Immature natural killer cell (primary cell): ENCODE results near the gene GALNTL6. TPM values are rescaled to one million over a fixed set of nuclear protein-coding genes. Genes with fewer than 3 reads are reported as not detected.
"Not testable (repeated sequence)": the region's sequence is repeated elsewhere in the genome, so short reads cannot be mapped to it uniquely, and the experiment has no call there.

ENCODE experiments used
- DNase-seq, 3 donors: peaks; one replicate each; pipeline ENCODE4 v3.0.0; 2022; ENCODE audit warnings: mixed read lengths in 1 of 3
- H3K27ac Mint-ChIP-seq, 6 donors: one replicate each; pipeline ENCODE4 v1.8.0; 2020; ENCODE audit warnings: mixed read lengths in 6 of 6, mild to moderate bottlenecking in 5 of 6, inconsistent platforms in 4 of 6, moderate library complexity in 3 of 6
- H3K27me3 Mint-ChIP-seq, 3 donors: one replicate each; pipeline ENCODE4 v1.8.0; 2020 to 2021; ENCODE audit warnings: low read depth in 3 of 3, mild to moderate bottlenecking in 3 of 3, mixed read lengths in 3 of 3, moderate library complexity in 3 of 3, inconsistent platforms in 1 of 3
- H3K36me3 Mint-ChIP-seq, 3 donors: one replicate each; pipeline ENCODE4 v1.8.0; 2020; ENCODE audit warnings: mixed read lengths in 3 of 3, inconsistent platforms in 2 of 3, mild to moderate bottlenecking in 2 of 3
- H3K4me1 Mint-ChIP-seq, 2 donors: one replicate each; pipeline ENCODE4 v1.8.0; 2020; ENCODE audit warnings: inconsistent platforms in 2 of 2, mild to moderate bottlenecking in 2 of 2, mixed read lengths in 2 of 2, moderate library complexity in 1 of 2
- H3K4me3 Mint-ChIP-seq, 5 donors: one replicate each; pipeline ENCODE4 v1.8.0; 2020; ENCODE audit warnings: mild to moderate bottlenecking in 5 of 5, mixed read lengths in 5 of 5, inconsistent platforms in 3 of 5, moderate library complexity in 3 of 5
- H3K9me3 Mint-ChIP-seq, 6 donors: one replicate each; pipeline ENCODE4 v1.8.0; 2020; ENCODE audit warnings: mild to moderate bottlenecking in 6 of 6, mixed read lengths in 6 of 6, inconsistent platforms in 4 of 6, moderate library complexity in 3 of 6
- polyA plus RNA-seq, 3 donors: library from polyadenylated mRNA; unstranded; fragments of 300-500 nt; fragmentation: Illumina TruSeq; gene quantifications; one replicate each; pipeline ENCODE4 v1.2.3, GENCODE V29; 2021

GALNTL6 gene
- polyA plus RNA-seq, 3 donors from 2014 or later, result not detected

- peaks cover 2 to 30% (median 5%) of the 10 kb centered on the region in 6 donors for H3K9me3 Mint-ChIP-seq
- H3K4me3 Mint-ChIP-seq, H3K27me3 Mint-ChIP-seq, DNase-seq, H3K4me1 Mint-ChIP-seq, H3K36me3 Mint-ChIP-seq, H3K27ac Mint-ChIP-seq: not testable (repeated sequence)
Observed at GRCh38 chr4:172887358-172887757, 1074.2 kb downstream of the GALNTL6 start.

- DNase-seq, result no peak
- H3K27me3 Mint-ChIP-seq, result peaks cover 0 to 3% (median 0%) of the 10 kb centered on the region in 3 donors
- no peak overlapping the region for H3K27ac Mint-ChIP-seq
- no peaks in the 10 kb centered on the region for H3K4me1 Mint-ChIP-seq
- H3K36me3 Mint-ChIP-seq, result no peaks in the 10 kb centered on the region
- H3K4me3 Mint-ChIP-seq, result no peak overlapping the region
- H3K9me3 Mint-ChIP-seq, result peaks cover 2 to 26% (median 5%) of the 10 kb centered on the region in 6 donors
Observed at GRCh38 chr4:172887959-172888358, 1074.8 kb downstream of the GALNTL6 start.

DNA sequence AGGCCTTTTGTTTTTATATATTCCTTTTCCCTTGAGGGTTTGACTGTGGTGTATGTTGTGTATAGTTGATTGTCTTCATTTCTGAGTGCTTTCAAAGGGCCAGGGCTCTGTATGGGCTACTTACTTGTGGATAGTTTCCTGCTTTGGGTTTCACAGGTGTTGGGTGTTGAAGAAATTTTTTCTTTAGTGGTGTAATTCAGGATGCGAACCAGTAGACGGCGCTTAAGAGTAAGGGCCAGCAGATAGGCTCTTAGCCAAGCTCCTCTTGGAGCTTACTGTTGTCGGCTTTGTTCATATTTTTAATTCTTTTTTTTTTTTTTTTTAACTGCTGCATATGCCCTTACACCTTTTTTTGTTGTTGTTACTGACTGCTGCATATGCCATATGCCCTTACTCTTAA lies 1079.1 kb downstream of the GALNTL6 start:
- peaks cover 10 to 32% (median 13%) of the 10 kb centered on the region in 6 donors for H3K9me3 Mint-ChIP-seq
- no peak overlapping the region for H3K27ac Mint-ChIP-seq
- H3K36me3 Mint-ChIP-seq, result no peaks in the 10 kb centered on the region
- H3K4me1 Mint-ChIP-seq, result no peaks in the 10 kb centered on the region
- no peak overlapping the region for H3K4me3 Mint-ChIP-seq
- peaks cover 0 to 5% (median 0%) of the 10 kb centered on the region in 3 donors for H3K27me3 Mint-ChIP-seq
- no peak for DNase-seq

DNA sequence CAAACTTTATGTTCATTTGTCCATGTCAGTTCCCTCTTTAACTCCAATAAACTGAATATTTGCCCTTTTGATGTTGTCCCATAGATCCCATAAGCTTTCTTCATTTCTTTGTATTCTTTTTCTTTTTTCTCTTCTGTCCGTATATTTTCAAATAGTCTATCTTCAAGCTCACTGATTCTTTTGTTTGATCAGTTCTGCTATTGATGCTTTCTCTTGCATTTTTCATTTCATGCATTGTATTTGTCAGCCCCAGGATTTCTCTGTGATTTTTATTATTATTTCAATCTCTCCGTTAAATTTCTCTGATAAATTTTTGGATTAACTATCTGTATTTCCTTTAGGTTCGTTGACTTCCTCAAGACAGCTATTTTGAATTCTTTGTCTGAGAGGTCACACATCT lies 1082.5 kb downstream of the GALNTL6 start:
- Mint-ChIP-seq H3K36me3 (peaks cover 0 to 3% (median 0%) of the 10 kb centered on the region in 3 donors), H3K4me3 (no peak overlapping the region), H3K27me3 (peaks cover 0 to 1% (median 0%) of the 10 kb centered on the region in 3 donors), H3K4me1 (no peaks in the 10 kb centered on the region), H3K9me3 (peaks cover 10 to 32% (median 18%) of the 10 kb centered on the region in 6 donors), H3K27ac (no peak overlapping the region)
- no peak for DNase-seq

DNA sequence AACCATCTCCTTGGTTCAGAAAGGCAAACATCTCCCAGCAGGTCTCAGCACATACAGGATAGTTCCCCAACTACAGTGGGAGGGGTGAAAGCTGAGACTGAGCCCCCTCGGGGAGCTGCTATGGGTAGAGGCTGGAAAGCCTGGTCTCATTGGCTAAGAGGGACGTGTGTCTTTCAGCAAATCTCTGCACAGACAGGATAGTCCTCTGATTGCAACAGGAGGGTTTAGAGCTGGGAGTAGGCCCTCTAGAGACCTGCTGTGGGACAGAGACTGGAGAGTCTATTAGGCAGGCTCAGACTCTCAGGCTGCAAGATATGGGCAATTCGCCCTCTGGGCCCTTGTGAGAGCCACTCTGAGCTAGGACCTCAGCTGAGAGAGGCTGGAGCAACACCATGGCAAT lies 1083.8 kb downstream of the GALNTL6 start:
- Mint-ChIP-seq H3K4me1 (no peaks in the 10 kb centered on the region), H3K27ac (no peak overlapping the region), H3K9me3 (peaks cover 8 to 38% (median 18%) of the 10 kb centered on the region in 6 donors), H3K4me3 (no peak overlapping the region), H3K27me3 (peaks cover 0 to 1% (median 0%) of the 10 kb centered on the region in 3 donors), H3K36me3 (peaks cover 0 to 3% (median 0%) of the 10 kb centered on the region in 3 donors)
- DNase-seq, result no peak

DNA sequence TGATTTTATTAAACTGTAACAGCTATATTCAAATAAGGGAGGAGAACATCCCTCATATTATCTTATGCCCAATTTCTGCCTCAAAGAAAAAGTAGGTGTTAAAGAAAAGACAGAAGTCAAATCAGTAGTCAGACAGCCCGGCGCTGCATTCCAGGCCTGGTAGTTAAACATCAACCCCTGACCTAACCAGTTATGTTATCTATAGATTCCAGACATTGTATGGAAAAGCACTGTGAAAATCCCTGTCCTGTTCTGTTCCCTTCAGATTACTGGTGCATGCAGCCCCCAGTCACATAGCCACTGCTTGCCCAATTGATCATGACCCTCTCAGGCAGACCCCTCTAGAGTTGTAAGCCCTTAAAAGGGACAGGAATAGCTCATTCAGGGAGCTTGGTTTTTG lies 1085.5 kb downstream of the GALNTL6 start:
- Mint-ChIP-seq H3K36me3 (peaks cover 0 to 3% (median 0%) of the 10 kb centered on the region in 3 donors), H3K27me3 (peaks cover 0 to under 1% (median 0%) of the 10 kb centered on the region in 3 donors), H3K9me3 (peaks cover 7 to 37% (median 16%) of the 10 kb centered on the region in 6 donors), H3K27ac (no peak overlapping the region), H3K4me1 (no peaks in the 10 kb centered on the region), H3K4me3 (no peak overlapping the region)
- DNase-seq, result no peak

DNA sequence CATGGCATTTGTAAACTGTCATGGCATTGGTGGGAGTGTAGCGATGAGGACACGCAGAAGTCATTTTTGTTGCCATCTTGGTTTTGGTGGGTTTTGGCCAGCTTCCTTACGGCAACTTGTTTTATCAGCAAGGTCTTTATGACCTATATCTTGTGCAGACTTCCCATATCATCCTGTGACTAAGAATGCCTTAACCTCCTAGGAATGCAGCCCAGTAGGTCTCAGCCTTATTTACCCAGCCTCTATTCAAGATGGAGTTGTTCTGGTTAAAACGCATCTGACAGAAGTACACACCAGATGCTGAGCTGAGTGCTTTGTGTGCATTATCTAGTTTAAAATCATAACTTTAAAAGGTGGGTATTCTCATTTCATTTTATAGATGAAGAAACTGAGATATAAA lies 1086.7 kb downstream of the GALNTL6 start:
- DNase-seq, result no peak
- Mint-ChIP-seq H3K36me3 (peaks cover 0 to 3% (median 0%) of the 10 kb centered on the region in 3 donors), H3K4me1 (no peaks in the 10 kb centered on the region), H3K4me3 (no peak overlapping the region), H3K9me3 (peaks cover 4 to 34% (median 13%) of the 10 kb centered on the region in 6 donors), H3K27ac (no peak overlapping the region), H3K27me3 (no peaks in the 10 kb centered on the region)

- peaks cover 0 to 3% (median 0%) of the 10 kb centered on the region in 3 donors for H3K36me3 Mint-ChIP-seq
- no peaks in the 10 kb centered on the region for H3K27me3 Mint-ChIP-seq
- H3K27ac Mint-ChIP-seq, result no peak overlapping the region
- DNase-seq, result no peak
- peaks cover 0 to 31% (median 6%) of the 10 kb centered on the region in 6 donors for H3K9me3 Mint-ChIP-seq
- H3K4me1 Mint-ChIP-seq, result no peaks in the 10 kb centered on the region
- no peak overlapping the region for H3K4me3 Mint-ChIP-seq
Observed at GRCh38 chr4:172900900-172901299, 1087.7 kb downstream of the GALNTL6 start.

GRCh38 chr4:172912468-172912867 lies 1099.3 kb downstream of the GALNTL6 start:
- H3K27ac Mint-ChIP-seq, H3K4me3 Mint-ChIP-seq, H3K36me3 Mint-ChIP-seq, DNase-seq, H3K27me3 Mint-ChIP-seq, H3K4me1 Mint-ChIP-seq: not testable (repeated sequence)
- H3K9me3 Mint-ChIP-seq, result peaks cover 0 to 14% (median 6%) of the 10 kb centered on the region in 6 donors

- H3K36me3 Mint-ChIP-seq, H3K4me1 Mint-ChIP-seq, H3K27me3 Mint-ChIP-seq, H3K27ac Mint-ChIP-seq, H3K4me3 Mint-ChIP-seq, DNase-seq: not testable (repeated sequence)
- H3K9me3 Mint-ChIP-seq, result peaks cover 0 to 19% (median 6%) of the 10 kb centered on the region in 6 donors
Observed at GRCh38 chr4:172917403-172917802, 1104.2 kb downstream of the GALNTL6 start.

DNA sequence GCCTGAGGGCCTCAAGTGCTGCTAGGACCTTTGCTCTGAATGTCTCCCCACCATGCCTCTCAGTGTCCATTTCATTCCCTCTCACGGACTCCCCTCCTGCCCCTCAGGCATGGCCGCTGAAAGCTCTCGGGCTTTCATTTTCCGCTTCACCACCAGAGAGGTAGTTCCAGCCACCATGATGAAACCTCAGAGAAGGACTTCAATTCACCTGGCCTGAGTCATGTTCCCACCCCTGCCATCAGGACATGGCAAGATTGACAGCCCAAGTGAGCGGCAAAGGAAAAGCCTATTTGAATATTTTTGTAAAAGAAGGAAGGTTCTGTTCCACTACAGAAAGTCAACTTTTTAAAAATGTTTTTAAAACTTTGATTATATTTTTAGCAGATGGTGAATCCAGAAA lies 1106.1 kb downstream of the GALNTL6 start:
- no peak for DNase-seq
- Mint-ChIP-seq H3K4me1 (no peaks in the 10 kb centered on the region), H3K36me3 (no peaks in the 10 kb centered on the region), H3K4me3 (no peak overlapping the region), H3K27me3 (peaks cover 0 to 4% (median 0%) of the 10 kb centered on the region in 3 donors), H3K9me3 (peaks cover 2 to 14% (median 7%) of the 10 kb centered on the region in 6 donors), H3K27ac (no peak overlapping the region)

DNA sequence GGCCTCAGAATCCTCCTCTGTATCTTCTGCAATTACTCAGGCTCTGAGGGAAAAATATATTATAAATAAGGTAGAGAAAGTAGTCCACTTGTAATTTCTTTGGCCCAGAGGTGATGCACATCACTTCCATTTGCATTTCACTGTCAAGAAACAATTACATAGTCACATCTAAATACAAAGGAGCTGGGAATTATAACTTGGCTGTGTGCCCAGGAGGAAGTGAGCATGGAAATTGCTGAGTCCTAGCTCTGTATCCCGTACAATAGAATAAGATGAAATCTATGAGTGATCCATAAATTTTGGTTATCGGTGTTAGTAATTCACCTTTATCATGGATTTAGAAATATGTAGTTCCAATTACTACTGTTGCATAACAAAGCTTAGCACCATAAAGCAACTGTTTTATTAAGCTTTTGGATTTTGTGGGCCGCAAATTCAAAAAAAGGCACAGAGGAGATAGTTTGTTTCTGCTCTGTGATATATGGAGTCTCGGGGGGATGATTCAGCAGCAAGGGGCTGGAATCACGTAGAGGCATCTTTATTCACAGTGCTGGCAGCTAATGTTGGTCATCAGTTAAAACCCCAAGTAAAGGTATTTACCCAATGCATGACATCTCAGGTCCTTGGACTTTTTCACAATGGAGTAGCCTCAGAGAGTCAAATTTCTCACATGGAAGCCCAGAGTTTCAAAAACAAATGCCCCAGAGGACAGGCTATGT lies 1114.1 kb downstream of the GALNTL6 start:
- DNase-seq, result no peak
- Mint-ChIP-seq H3K4me3 (no peak overlapping the region), H3K27ac (no peak overlapping the region), H3K9me3 (peaks cover 4 to 15% (median 9%) of the 10 kb centered on the region in 6 donors), H3K27me3 (peaks cover 0 to 2% (median 0%) of the 10 kb centered on the region in 3 donors), H3K36me3 (no peaks in the 10 kb centered on the region), H3K4me1 (no peaks in the 10 kb centered on the region)

GRCh38 chr4:172928347-172928746 lies 1115.1 kb downstream of the GALNTL6 start:
- DNase-seq, result no peak

GRCh38 chr4:172938072-172938829 lies 1125.0 kb downstream of the GALNTL6 start:
- no peak overlapping the region for H3K4me3 Mint-ChIP-seq
- H3K4me1 Mint-ChIP-seq, result no peaks in the 10 kb centered on the region
- no peak for DNase-seq
- no peak overlapping the region for H3K27ac Mint-ChIP-seq
- peaks cover 0 to 3% (median under 1%) of the 10 kb centered on the region in 6 donors for H3K9me3 Mint-ChIP-seq
- peaks cover 0 to 2% (median 0%) of the 10 kb centered on the region in 3 donors for H3K27me3 Mint-ChIP-seq
- H3K36me3 Mint-ChIP-seq, result no peaks in the 10 kb centered on the region

More at GRCh38 chr4:172928347-172928746, 1115.1 kb downstream of the GALNTL6 start:
- H3K27ac Mint-ChIP-seq, result no peak overlapping the region
- no peaks in the 10 kb centered on the region for H3K4me1 Mint-ChIP-seq
- H3K36me3 Mint-ChIP-seq, result no peaks in the 10 kb centered on the region
- peaks cover 0 to 2% (median 0%) of the 10 kb centered on the region in 3 donors for H3K27me3 Mint-ChIP-seq
- peaks cover 2 to 15% (median 6%) of the 10 kb centered on the region in 6 donors for H3K9me3 Mint-ChIP-seq
- H3K4me3 Mint-ChIP-seq, result no peak overlapping the region
